HG02642 (cell line): Measurements from ENCODE around the gene TET1.
"Not testable (repeated sequence)": the region's sequence is repeated elsewhere in the genome, so short reads cannot be mapped to it uniquely, and the experiment has no call there.

ENCODE experiments used
- ATAC-seq: cut with Tn5 transposase; IDR thresholded peaks from one replicate; pipeline ENCODE4 v1.9.1; 2021; ENCODE audit warnings: mild to moderate bottlenecking; ENCODE audit not compliant: unreplicated experiment, poor library complexity

TET1 gene

DNA sequence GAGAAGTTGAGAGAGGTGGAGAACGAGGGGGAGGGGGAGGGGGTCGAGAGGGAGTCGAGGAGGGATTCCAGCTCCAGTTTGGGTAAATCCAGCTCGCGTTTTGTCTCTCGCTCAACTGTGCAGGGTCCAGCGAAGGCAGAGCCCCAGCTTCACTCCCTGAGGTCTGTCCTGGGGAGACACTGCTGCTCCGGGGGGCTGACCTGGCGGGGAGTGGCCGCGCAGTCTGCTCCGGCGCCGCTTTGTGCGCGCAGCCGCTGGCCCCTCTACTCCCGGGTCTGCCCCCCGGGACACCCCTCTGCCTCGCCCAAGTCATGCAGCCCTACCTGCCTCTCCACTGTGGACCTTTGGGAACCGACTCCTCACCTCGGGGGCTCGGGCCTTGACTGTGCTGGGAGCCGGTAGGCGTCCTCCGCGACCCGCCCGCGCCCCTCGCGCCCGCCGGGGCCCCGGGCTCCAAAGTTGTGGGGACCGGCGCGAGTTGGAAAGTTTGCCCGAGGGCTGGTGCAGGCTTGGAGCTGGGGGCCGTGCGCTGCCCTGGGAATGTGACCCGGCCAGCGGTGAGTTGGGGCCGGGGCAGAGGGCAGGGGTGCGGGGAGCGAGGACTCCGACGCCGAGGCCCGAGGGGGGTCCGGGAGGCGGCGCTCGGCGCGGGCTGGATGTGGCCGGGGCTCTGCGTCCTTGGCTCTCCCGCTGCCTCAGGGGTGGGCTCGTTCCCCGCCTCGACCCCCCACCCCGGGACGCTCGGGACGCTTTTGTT lies at the start of gene TET1:
Gene TET1 (plus strand): TSS at position 152 of the 757 bp plus-strand sequence. CDS start 12,002 bp downstream, outside the sequence.
- peak; percentile 42 for ATAC-seq

- ATAC-seq, result not testable (repeated sequence)
These were observed 43.9 kb upstream of the TET1 start for GRCh38 chr10:68516216-68516615.

DNA sequence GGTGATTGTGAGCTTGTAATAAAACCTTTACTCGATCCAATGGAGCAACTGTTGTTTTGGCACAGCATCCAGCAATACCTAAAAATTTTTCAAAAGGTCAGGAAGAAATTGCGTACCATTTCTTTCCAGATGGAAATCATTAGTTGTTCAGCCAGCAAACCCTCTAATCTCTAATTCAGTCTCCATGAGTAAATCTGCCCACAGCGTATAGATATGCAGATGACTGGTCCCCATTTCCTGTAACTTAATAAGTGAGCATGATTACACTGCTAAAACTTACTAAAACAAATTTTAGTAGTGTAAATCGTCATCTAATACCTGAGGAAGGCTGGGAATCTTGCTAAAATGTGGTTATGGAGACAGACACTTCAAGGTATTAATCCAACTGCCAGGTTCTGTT lies 43.4 kb upstream of the TET1 start:
- ATAC-seq, result no peak

DNA sequence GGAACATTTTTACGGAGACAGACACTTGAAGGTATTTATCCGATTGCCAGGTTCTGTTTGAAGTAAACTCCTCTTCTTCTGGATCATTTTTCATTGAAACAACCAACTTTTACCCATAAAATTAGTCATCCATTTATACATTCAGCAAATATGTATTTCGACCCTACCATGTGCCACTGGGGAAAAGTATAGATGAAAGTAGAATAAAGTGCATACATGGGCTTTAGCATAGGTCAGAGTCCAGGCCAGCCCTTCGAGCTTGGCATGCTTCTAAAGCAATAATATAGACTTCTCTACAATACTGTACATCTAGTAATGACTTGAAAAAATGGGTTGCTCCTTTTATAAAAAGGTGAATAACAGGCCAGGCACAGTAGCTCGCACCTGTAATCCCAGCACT lies 42.9 kb upstream of the TET1 start:
- ATAC-seq, result no peak

DNA sequence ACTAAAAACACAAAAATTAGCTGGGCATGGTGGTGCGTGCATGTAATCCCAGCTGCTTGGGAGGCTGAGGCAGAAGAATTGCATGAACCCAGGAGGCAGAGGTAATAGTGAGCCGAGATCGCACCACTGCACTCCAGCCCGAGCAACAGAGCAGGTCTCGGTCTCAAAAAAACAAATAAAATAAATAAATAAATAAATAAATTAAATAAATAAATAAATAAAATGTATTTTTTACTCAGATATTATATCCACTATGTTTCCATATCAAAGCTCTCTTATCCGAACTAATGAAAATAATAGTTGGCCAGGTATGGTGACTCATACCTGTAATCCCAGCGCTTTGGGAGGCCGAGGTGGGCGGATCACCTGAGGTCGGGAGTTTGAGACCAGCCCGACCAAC lies 41.5 kb upstream of the TET1 start:
- not testable (repeated sequence) for ATAC-seq

GRCh38 chr10:68525490-68526038 lies 34.6 kb upstream of the TET1 start:
- not testable (repeated sequence) for ATAC-seq

- ATAC-seq, result peak; percentile 55
These were observed 33.4 kb upstream of the TET1 start for GRCh38 chr10:68526634-68527307.

- no peak for ATAC-seq
These were observed 23.2 kb upstream of the TET1 start for GRCh38 chr10:68536973-68537372.

GRCh38 chr10:68537796-68538195 lies 22.3 kb upstream of the TET1 start:
- no peak for ATAC-seq

- ATAC-seq, result no peak
These were observed 16.9 kb upstream of the TET1 start for GRCh38 chr10:68543004-68543918.

DNA sequence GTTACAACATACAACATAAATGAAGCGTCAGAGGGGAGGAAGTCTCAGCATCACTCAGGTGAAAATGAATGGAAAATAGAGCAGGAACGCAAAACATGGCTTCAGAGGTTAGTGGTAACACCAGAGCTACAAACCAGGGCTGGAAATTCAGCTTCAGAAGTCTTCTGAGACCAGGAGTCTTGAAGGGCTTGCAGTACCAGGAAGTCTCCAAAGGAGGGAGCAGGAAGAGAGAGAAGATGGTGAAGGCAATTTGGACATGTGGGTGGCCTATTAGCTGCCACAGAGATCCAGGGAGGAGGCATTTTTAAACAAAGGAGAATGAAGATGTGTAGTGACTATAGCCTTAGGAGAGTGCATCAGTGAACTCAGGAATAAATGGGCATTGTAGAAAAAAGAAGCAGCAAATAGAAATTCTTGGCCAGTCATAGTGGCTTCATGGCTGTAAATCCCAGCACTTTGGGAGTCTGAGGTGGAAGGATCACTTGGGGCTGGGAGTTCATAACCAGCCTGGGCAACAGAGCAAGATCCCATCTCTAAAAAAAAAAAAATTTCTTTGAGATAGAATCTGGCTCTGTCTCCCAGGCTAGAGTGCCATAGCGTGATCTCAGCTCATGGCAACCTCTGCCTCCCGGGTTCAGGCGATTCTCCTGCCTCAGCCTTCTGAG lies 9.3 kb upstream of the TET1 start:
- peak; percentile 87 for ATAC-seq

GRCh38 chr10:68553138-68553537 lies 7.0 kb upstream of the TET1 start:
- ATAC-seq, result no peak

- no peak for ATAC-seq
These were observed 6.5 kb upstream of the TET1 start for GRCh38 chr10:68553599-68553998.

DNA sequence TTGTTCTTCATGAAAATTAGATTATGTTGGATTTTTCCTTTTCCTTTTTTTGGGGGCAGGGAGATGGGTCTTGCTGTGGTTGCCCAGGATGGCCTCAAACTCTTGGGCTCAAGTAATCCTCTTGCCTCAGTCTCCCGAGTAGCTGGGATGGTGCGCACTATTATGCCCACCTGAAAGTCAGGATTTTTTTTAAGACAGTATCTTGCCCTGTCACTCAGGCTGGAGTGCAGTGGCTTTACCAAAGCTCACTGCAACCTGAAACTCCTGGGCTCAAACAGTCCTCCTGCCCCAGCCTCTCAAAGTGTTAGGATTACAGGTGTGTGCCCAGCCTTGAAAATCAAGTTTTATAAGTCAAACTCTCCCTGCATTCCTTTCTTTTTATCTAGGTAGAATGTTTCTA lies 1.7 kb upstream of the TET1 start:
- ATAC-seq, result no peak

- ATAC-seq, result no peak
These were observed 886 bp upstream of the TET1 start for GRCh38 chr10:68559251-68559650.

DNA sequence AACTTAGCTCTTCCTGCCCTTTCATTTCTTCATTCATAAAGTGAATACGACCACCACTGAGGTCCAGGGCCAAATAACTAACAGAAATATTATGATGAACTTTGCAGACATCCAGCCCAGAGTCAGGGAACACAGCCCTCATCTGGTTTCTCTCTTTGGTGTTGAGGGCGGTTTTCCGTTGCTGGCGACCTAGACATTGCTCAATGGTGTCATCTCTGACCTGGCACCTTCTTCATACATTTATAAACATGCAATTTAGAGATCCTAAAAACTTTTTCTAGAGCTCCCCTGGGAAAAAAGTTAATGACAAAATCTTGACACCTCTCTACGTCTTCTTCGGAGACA lies 324 bp upstream of the TET1 start:
- ATAC-seq, result no peak

GRCh38 chr10:68560943-68561864 lies 1.1 kb downstream of the TET1 start:
- ATAC-seq, result no peak

GRCh38 chr10:68561865-68562649 lies 1.9 kb downstream of the TET1 start:
- ATAC-seq, result no peak
